ENCODE measurements around the gene NTSR2. TPM values are rescaled to one million over a fixed set of nuclear protein-coding genes. Genes with fewer than 3 reads are reported as not detected.

NTSR2 gene
- total RNA-seq, 1 donor from 2014 or later = not detected

DNA sequence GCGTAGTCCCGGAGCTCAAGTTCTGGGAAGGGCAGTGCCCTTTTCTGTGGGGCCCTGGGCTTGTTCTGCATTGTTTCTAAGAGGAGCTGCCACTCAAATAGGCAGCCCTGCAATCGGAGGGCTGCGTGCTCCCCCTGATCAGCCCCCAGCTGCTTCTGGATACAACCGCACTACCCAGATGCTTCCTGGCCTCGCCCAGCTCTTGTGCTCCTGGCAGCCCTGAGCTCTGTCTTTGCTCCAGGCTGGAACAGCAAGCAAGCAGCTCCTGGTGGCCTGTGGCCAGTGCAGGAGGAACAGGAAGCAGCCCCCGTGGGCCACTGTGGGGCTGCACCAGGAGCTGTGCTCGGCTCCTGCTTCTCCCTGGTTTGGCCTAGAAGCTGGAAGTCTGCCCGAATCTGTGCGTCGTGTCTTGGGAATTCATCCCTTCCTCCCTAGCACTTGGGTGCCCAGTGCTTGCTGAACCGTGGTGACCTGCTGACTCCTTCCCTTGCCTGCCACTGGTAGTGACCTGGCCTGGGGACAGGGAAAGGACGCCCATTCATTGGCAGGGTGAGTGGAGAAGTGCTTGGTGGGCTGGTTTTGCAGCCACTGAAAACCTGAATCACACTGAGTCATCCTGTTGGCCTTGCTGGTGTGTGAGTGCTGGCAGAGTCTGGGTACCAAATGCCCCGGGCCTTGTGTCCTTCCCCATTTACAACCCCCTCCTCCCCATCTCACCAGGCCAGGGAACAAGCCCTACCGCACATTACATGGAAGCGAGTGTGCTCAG, 27.3 kb upstream of the NTSR2 start:
- no peak overlapping the region for H3K4me3 ChIP-seq
- no peaks in the 10 kb centered on the region for H4K20me1 ChIP-seq (ENCODE audit: low read depth)
- no peaks in the 10 kb centered on the region for H3K36me3 ChIP-seq
- DNase-seq (ENCODE audit: low spot score) = peak; percentile 24
- Mint-ChIP-seq H3K4me3 (no peak overlapping the region), H3K27ac (peak overlapping the region; percentile 48), H3K9me3 (no peaks in the 10 kb centered on the region), H3K36me3 (no peaks in the 10 kb centered on the region), H3K4me1 (peaks cover 14% of the 10 kb centered on the region), H3K27me3 (ENCODE audit: insufficient read depth, low read depth) (peaks cover 7% of the 10 kb centered on the region)
- H3K4me1 ChIP-seq = no peaks in the 10 kb centered on the region
- H3K27ac ChIP-seq = no peak overlapping the region
- H3K9me3 ChIP-seq (ENCODE audit: low read depth) = no peaks in the 10 kb centered on the region
- H3K79me2 ChIP-seq (ENCODE audit: low read depth) = no peaks in the 10 kb centered on the region
- H3K27me3 ChIP-seq = no peaks in the 10 kb centered on the region
- no peak overlapping the region for H3K4me2 ChIP-seq
- H3F3A ChIP-seq (ENCODE audit: low read depth) = no peaks in the 10 kb centered on the region
- no peak for TF ChIP-seq EZH2 (IDR thresholded peaks at IDR 0.05)
- no peak for TF ChIP-seq EZH2phosphoT487 (IDR thresholded peaks at IDR 0.05)
- TF ChIP-seq, protein P1, sequence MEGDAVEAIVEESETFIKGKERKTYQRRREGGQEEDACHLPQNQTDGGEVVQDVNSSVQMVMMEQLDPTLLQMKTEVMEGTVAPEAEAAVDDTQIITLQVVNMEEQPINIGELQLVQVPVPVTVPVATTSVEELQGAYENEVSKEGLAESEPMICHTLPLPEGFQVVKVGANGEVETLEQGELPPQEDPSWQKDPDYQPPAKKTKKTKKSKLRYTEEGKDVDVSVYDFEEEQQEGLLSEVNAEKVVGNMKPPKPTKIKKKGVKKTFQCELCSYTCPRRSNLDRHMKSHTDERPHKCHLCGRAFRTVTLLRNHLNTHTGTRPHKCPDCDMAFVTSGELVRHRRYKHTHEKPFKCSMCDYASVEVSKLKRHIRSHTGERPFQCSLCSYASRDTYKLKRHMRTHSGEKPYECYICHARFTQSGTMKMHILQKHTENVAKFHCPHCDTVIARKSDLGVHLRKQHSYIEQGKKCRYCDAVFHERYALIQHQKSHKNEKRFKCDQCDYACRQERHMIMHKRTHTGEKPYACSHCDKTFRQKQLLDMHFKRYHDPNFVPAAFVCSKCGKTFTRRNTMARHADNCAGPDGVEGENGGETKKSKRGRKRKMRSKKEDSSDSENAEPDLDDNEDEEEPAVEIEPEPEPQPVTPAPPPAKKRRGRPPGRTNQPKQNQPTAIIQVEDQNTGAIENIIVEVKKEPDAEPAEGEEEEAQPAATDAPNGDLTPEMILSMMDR (IDR thresholded peaks at IDR 0.05) = no peak
- H2AFZ ChIP-seq (replicated peaks) = peak overlapping the region; percentile 60
- no peak overlapping the region for H3K9ac ChIP-seq

DNA sequence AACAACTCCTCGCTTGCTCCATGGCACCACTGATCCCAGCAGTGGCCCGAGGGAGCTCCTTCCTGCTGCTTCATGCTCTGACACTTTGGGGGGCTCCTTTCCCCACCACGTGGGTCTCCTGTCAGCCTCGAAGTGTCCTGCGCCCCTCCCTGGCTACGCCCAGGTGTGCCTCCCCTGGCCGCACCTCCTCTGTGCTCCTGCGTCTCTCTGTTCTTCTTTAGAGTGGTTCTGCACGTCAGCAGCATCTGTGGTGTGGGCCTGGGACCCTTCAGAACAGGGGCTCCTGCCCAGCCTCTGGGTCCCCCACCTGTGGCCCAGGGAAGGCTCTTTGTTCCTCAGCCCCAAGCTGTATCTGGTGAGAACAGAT, 26.7 kb upstream of the NTSR2 start:
- peaks cover 14% of the 10 kb centered on the region for H3K4me1 Mint-ChIP-seq
- H3F3A ChIP-seq (ENCODE audit: low read depth) = no peaks in the 10 kb centered on the region
- H4K20me1 ChIP-seq (ENCODE audit: low read depth) = no peaks in the 10 kb centered on the region
- no peak overlapping the region for H3K27ac ChIP-seq
- H3K4me2 ChIP-seq = no peak overlapping the region
- no peaks in the 10 kb centered on the region for H3K9me3 ChIP-seq (ENCODE audit: low read depth)
- TF ChIP-seq EZH2 (IDR thresholded peaks at IDR 0.05) = no peak
- TF ChIP-seq, protein P1 (IDR thresholded peaks at IDR 0.05) = no peak
- no peak for TF ChIP-seq EZH2phosphoT487 (IDR thresholded peaks at IDR 0.05)
- no peaks in the 10 kb centered on the region for H3K36me3 ChIP-seq
- H3K4me3 Mint-ChIP-seq = no peak overlapping the region
- no peaks in the 10 kb centered on the region for H3K36me3 Mint-ChIP-seq
- no peak overlapping the region for H3K4me3 ChIP-seq
- peak overlapping the region; percentile 48 for H3K27ac Mint-ChIP-seq
- H3K9ac ChIP-seq = no peak overlapping the region
- H3K79me2 ChIP-seq (ENCODE audit: low read depth) = no peaks in the 10 kb centered on the region
- H3K4me1 ChIP-seq = no peaks in the 10 kb centered on the region
- H3K27me3 Mint-ChIP-seq (ENCODE audit: insufficient read depth, low read depth) = peaks cover 7% of the 10 kb centered on the region
- H3K9me3 Mint-ChIP-seq = no peaks in the 10 kb centered on the region
- H3K27me3 ChIP-seq = no peaks in the 10 kb centered on the region
- DNase-seq (ENCODE audit: low spot score) = no peak
- peak overlapping the region; percentile 60 for H2AFZ ChIP-seq (replicated peaks)

DNA sequence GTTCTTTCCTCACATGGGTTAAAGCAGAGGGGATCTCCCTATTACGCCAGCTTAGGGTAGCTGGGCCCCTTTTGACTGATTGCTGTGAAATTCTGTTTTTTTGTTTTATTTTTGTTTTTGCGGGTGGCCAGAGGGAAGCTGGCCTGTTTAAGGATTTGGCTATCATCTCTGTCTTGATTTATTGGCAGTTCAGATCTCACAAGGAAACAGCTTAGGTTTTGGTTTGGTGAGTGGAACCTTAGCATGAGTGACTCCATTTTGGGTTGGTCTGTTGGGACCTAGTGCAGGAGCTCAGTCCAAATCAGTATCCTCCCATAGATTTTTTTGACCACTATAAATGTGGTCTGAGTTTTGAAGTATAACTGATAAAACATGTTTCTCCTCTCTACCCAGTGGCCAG, 25.6 kb upstream of the NTSR2 start:
- H3F3A ChIP-seq (ENCODE audit: low read depth) = no peaks in the 10 kb centered on the region
- no peaks in the 10 kb centered on the region for H3K9me3 Mint-ChIP-seq
- no peak overlapping the region for H3K4me3 ChIP-seq
- no peak overlapping the region for H3K4me2 ChIP-seq
- H3K27me3 Mint-ChIP-seq (ENCODE audit: insufficient read depth, low read depth) = peaks cover 7% of the 10 kb centered on the region
- no peaks in the 10 kb centered on the region for H3K79me2 ChIP-seq (ENCODE audit: low read depth)
- DNase-seq (ENCODE audit: low spot score) = no peak
- no peak overlapping the region for H3K27ac Mint-ChIP-seq
- no peaks in the 10 kb centered on the region for H3K9me3 ChIP-seq (ENCODE audit: low read depth)
- no peak overlapping the region for H3K9ac ChIP-seq
- H3K4me1 ChIP-seq = no peaks in the 10 kb centered on the region
- no peaks in the 10 kb centered on the region for H4K20me1 ChIP-seq (ENCODE audit: low read depth)
- H3K4me1 Mint-ChIP-seq = peaks cover 14% of the 10 kb centered on the region
- TF ChIP-seq EZH2phosphoT487 (IDR thresholded peaks at IDR 0.05) (no peak), EZH2 (IDR thresholded peaks at IDR 0.05) (no peak)
- TF ChIP-seq, protein P1 (IDR thresholded peaks at IDR 0.05) = no peak
- H2AFZ ChIP-seq (replicated peaks) = no peak overlapping the region
- H3K27me3 ChIP-seq = no peaks in the 10 kb centered on the region
- no peaks in the 10 kb centered on the region for H3K36me3 Mint-ChIP-seq
- H3K4me3 Mint-ChIP-seq = no peak overlapping the region
- no peaks in the 10 kb centered on the region for H3K36me3 ChIP-seq
- H3K27ac ChIP-seq = no peak overlapping the region

All from neural progenitor cell (in vitro differentiated cells).